Measurements from ENCODE around the gene RPL9.

DNA sequence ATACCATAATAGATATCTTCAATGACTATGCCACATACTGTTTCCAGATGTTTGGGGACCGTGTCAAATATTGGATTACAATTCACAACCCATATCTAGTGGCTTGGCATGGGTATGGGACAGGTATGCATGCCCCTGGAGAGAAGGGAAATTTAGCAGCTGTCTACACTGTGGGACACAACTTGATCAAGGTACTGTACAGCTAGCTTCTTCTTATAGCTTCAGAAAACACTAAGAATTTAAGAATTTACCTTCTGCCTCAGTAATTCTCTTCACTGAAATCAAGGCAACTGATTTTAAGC lies 51.2 kb downstream of the RPL9 start:
- TF ChIP-seq, protein P1, sequence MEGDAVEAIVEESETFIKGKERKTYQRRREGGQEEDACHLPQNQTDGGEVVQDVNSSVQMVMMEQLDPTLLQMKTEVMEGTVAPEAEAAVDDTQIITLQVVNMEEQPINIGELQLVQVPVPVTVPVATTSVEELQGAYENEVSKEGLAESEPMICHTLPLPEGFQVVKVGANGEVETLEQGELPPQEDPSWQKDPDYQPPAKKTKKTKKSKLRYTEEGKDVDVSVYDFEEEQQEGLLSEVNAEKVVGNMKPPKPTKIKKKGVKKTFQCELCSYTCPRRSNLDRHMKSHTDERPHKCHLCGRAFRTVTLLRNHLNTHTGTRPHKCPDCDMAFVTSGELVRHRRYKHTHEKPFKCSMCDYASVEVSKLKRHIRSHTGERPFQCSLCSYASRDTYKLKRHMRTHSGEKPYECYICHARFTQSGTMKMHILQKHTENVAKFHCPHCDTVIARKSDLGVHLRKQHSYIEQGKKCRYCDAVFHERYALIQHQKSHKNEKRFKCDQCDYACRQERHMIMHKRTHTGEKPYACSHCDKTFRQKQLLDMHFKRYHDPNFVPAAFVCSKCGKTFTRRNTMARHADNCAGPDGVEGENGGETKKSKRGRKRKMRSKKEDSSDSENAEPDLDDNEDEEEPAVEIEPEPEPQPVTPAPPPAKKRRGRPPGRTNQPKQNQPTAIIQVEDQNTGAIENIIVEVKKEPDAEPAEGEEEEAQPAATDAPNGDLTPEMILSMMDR (IDR thresholded peaks at IDR 0.05) = no peak
- no peak for TF ChIP-seq EP300 (IDR thresholded peaks at IDR 0.05)
- no peak for TF ChIP-seq POLR2A (IDR thresholded peaks at IDR 0.05)
